ENCODE measurements around the gene MME.
"Not testable (repeated sequence)": the region's sequence is repeated elsewhere in the genome, so short reads cannot be mapped to it uniquely, and the experiment has no call there.

MME gene

DNA sequence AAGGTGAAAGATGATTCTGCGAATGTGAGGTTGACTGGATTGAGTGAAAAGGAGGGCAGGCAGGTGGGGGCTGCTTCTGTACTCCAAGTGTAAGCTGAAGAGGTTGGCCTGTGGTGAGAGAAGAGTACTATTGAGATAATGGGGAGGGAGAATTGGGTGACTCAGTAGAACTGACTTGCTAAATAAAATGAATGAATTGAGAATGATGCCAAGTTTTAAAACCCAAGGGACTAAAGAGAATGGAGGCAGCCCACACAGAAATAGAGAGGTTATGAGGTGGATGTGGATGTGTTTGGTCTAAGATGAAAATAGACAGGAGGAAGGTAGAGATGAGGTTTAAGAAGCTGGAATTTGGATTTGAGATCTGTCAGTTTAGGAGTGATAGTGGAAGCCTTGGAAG is 5.9 kb downstream of the MME start:
- DNase-seq = peak; percentile 62

DNA sequence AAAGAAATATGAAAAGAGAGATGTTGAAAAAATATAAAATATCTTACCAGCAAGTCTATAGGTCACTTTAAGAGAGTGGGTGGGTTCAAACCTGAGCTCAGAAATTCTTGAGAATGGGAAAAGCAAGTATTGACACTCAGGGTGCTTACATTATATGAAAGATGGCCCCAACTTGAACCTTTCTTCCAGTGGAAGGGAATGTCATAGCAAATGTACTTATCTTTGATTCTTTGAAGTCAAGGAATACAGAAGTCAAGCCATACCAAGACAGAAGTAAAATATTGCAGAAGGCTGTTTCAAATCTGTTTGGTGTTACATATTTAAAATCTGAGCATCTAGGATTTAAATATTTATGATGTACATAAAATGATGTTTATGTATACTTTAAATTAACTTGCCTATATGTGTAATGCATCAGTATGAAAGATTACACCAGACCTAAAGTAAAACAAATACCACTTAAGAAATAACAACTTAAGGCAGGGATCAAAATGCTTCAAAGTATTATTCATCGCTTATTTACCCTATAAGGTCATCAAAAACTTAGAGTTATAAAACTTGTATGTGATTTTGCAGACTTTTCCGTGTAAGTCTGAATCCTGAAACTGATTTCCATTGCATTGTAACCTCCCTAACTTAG is 8.7 kb downstream of the MME start:
- DNase-seq = no peak

DNA sequence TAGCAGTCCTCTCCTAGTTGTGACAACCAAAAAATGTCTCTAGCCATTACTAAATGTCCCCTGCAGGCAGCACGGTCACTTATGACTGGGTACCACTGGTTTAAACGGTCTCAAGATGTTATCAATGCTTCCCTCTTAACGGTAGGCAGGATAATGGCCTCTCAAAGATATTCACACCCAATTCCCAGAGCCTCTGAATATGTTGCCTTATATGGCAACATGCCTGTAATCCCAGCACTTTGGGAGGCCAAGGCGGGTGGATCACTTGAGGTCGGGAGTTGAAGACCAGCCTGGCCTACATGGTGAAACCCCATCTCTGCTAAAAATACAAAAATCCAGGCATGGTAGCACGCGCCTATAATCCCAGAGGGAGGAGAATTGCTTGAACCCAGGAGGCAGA is 9.4 kb downstream of the MME start:
- DNase-seq = no peak

DNA sequence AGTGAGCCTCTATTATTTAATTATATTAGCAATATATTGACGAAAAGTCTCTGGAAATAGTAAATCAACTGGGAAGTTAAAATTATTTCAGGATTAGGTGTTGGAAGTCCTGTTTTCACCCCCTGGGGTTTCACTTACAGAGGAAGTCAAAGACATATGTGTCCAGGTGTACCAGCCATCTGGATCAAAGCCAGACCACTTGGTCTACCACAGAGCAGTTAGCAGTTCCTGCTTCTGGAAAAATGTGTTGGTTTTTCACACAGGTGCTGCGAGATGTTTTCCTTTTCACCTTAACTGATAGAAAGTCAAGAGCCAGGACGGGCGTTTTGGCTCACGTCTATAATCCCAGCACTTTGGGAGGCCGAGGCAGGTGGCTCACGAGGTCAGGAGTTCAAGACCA is 13.1 kb downstream of the MME start:
- no peak for DNase-seq

DNA sequence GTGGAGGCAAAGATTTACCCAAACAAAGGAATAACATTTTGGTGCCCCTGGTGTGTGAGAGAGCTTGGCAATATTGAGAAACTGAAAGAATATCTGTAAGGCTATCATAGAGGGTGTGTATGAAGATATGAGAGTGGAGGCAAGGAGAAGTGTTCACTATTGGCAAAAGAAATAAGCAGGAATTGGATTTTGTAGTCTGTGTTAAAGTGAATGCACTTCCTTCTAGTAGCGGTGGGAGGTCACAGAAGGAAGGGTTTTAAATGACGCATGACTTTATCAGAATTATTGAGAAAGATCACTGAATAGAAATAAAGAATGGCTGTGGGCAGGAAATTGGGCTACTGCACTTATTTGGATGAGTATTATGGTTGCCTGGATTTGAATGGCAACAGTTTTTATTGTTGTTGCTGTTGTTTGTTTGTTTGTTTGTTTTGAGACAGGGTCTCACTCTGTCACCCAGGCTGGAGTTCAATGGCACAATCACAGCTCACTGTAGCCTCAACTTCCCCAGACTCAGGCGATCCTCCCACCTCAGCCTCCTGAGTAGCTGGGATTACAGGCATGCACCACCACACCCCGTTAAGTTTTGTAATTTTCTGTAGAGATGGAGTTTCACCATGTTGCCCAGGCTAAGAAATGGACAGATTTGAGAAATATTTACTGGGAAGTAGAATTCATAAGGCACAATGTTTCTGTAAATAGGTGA is 16.3 kb downstream of the MME start:
- DNase-seq = no peak

DNA sequence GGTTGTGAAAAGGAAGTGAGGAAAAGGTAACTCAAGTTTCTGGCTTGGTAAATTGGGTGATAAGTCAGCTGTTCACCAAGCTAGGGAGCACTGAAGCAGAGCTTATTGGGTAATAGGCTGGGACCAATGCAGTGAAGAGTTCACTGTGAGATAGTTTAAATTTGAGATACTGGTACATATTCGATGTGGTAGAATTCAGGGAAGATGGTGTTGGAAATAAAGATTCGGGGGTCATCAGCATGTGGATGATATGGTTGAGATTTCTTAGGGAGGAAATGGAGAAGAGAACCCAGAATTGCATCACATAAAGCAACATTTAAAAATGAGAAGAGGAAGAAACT is 16.9 kb downstream of the MME start:
- DNase-seq = no peak

DNA sequence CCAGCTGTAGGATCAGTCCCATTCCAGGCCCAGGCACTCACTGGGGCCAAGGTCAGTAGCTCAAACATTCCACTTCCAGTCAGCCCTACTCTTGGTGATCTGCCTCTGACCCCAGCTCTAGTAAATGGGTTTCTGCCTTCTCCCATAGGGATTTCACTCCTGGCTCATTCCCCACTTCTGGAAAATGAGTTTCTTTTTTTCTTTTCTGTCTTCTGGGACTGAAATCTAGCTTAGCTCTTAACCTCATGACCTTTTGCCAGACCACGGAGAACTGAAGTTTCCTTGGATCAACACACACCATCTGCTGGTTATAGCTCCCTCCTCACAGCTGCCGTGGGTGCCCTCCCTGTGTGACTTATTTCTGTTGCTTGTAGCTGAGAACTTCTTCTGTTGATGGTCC is 21.3 kb downstream of the MME start:
- peak; percentile 92 for DNase-seq

DNA sequence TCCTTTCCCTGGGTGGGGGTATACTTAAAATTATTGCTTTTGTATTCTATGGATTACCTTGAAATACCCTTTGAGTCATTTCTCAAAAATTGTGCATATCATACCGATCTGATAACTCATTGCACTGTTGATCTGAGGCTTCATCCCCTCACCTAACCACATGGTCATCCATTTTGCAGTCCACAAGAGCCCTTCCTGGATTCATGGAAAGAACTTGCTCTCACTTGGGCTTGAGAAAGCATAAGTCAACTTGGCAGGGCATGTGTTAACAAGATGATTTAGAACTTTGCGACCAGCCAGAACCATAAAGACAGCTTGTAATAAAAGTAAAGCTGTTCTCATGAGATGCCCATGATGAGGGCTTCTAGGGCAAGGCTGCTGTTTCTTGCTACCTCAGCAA is 22.2 kb downstream of the MME start:
- peak; percentile 96 for DNase-seq

DNA sequence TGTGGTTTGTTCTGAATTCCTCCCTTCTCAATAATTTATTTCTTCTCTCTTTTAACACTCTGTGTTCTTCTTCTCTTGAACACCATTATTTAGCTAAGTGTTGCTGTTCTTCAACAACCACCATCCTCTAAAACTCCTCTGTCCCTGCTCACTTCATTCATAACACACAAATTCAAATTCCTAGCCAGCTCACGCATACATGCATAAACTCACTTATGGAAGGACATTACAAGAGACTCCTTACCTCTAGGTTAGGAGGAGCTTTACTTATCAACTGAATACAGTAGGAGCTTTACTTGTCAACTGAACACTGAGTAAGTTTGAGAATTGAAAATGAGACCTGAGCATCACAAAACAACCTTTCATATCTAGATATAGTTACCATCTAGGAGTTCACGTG is 23.6 kb downstream of the MME start:
- no peak for DNase-seq

DNA sequence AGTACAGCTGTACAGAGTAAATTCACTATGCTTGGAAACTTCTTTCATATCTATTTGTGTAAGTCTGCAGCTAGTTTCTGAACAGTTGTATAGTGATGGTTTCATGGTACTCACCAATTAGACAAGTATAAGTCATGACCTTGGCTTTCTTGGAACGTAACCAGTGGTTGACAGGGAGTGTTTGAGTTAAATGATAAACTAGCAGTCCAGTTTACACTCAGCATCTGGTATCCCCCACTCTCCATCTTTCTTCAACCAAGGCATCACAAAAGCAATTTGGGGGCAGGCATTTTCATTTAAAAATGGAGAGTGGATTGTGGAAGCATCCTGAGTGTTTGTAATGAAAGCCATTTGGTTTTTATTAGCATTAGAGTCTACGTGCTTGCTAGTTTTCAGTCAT is 26.0 kb downstream of the MME start:
- DNase-seq = peak; percentile 72

DNA sequence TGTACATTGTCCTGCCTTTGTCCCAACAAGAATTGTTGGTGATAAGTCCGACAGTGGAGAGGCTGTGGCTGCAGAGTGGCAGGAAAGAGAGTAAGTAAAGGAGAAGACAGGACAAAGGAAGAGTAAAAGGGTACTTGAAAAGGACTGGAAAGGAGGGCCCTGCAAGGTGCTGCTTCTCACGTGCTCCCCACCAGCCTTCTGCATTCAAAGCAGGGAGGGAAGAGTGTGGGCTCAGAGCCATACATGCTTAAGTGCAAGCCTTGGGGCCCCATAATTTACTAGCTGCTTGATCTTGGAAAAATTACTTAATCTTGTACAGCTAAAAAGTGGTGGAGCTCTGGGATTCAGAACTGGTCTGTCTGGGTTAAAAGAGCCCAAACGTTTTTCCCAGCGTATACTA is 29.9 kb downstream of the MME start:
- no peak for DNase-seq

DNA sequence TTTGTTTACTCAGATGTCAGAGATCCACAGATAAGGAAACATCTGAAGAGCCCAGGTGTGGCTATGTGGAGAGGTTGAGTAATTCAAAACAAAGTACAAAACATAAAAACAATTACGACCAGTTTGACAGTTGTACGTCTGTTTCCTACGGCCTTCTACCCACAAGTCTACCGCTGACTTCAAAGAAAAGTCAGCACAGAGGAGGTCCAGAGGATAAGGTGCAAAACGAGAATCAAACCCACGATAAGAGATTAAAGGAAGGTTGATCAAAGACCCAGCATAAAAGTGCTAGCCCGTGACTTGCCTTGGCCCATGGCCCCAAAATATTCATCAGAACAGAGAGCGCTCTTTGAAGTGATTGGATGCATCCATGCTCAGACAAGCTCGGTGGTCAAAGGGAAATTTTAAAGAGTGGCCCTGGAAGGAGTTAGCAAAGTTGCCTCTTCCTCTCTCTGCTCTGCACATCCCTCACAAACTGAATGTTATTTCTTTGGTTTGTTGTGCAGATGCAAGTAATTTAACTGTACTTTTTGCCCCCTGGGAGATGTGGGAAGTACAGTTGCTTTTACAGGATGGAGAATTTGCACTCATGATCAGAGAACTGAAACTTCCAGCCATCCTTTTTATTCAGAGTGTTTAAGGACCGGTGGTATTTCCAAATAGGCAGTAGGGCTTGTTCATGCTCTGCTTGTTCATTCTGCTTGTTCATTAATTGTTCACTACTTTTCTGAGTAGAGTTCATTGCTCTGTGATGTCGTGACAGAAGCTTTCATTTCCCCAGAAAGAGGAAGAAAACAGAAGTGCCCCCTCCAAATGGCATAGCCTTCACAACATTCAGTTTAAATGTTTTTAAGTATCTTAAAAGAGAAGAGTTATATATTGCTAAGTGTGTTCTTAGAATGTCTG is 31.1 kb downstream of the MME start:
- no peak for DNase-seq

DNA sequence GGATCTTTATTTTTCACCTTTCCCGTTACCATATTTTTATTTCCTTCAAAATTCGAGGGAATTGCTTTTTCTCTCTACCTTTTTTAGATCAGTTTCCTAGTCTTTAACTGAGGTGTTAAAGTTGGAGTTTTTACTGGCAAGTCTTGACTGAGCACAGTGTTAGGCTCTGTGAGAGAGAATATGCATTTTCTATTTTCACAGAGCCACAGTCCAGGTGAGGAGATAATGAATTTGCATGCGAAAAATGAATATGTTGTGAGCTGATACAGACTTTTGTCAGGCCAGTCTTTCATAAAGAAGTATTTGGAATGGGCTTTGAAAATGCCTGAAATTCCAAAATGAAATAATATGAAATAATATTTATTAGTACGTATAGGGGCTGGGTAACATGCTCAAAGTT is 31.9 kb downstream of the MME start:
- DNase-seq = no peak

DNA sequence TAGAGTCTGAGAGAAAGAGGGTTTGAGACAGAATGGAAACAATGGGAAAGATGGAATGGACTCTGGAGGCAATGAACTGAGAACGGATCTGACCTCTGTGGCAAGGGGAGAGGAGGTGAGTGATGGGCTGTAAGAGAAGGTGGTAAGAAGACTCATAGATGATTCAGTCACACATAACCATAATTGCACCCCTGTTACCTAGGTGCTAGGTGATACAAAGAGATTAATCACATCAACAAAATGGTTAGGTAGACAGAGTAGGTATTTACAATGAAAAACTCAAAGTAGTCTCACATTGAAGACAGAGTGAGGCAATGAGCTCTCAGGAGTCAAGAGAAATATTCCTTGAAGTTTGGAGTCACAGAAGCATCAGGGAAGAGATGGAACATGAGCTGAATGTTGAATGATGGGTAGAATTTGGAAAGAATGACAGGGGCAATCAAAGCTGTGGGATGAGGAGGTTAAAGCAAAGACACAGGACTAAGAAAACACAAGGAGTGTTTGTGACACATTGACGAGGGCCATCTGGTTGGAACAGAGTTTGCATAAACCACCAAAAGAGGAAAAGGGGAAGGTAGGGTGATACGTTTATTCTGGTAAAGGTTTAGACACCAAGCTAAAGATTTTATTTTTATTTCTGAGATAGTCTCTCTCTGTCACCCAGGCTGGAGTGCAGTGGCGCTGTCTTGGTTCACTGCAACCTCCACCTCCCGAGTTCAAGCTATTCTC is 32.7 kb downstream of the MME start:
- no peak for DNase-seq

DNA sequence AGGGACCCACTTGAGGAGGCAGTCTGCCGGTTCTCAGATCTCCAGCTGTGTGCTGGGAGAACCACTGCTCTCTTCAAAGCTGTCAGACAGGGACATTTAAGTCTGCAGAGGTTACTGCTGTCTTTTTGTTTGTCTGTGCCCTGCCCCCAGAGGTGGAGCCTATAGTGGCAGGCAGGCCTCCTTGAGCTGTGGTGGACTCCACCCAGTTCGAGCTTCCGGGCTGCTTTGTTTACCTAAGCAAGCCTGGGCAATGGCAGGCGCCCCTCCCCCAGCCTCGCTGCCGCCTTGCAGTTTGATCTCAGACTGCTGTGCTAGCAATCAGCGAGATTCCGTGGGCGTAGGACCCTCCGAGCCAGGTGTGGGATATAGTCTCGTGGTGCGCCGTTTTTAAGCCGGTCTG is 44.6 kb downstream of the MME start:
- not testable (repeated sequence) for DNase-seq

DNA sequence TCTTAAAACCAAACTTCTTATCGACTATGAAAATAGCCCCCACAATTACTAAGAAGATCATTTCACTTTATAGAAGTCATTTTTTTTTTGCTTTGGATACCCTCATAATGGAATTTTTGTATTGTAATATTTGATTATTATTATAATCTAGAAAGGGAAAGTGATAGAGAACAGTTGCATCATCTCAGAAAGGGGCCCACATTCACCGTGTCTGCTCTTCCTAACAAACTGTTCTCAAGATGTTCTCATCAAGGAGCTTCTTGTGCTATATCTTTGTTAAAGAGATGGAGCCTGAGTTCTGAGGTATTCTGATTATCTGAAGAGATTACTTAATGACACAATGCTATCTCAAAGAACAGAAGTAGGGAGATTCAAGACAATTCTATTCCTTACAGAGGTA is 49.3 kb downstream of the MME start:
- DNase-seq = no peak

DNA sequence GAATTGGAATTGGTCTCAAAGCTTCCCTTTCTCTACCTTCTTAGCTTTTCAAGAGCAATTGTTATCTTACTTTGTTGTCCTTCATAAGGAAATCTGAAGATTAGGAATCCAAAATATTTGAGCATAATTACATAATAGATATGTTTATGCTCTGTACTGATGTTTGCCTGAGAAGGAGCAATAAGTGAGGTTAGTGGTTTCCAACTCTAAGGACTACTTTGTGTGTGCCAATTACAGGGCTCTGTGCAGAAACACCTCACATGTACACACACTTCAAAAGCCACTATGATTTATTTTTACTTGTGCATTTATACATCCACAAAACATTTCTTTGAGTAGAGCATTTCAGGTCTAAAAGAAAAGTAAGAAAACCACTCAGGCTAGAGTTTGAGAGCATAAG is 49.9 kb downstream of the MME start:
- DNase-seq = peak; percentile 15

DNA sequence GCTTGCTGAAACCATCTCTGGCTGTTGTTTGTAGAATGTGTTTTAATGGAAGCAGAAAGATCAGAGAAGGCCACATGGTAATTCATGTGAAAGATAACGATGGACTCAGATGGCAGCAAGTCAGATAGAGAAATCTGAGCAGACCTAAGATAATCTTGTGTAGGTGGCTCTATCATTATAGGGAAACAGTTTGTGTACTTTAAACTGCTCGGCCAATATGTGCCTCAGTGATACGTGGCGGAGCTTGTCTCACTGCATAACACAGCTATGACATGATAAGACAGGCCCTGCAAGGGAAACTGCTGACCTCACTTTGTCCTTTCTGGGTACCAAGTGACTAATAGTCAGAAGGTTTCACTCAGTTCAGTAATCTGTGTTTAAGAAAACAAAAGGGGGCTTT is 51.0 kb downstream of the MME start:
- DNase-seq = peak; percentile 23

DNA sequence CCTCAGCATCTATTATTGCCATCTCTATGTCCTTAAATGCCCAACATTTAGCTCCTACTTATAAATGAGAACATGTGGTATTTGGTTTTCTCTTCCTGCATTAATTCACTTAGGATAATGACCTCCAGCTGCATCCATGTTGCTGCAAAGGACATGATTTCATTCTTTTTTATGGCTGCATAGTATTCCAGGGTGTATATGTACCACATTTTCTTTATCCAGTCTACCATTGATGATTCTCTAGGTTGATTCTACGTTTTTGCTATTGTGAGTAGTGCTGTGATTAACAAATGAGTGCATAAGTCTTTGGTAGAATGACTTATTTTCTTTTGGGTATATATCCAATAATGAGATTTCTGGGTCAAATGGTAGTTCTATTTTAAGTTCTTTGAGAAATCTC is 54.2 kb downstream of the MME start:
- DNase-seq = not testable (repeated sequence)

DNA sequence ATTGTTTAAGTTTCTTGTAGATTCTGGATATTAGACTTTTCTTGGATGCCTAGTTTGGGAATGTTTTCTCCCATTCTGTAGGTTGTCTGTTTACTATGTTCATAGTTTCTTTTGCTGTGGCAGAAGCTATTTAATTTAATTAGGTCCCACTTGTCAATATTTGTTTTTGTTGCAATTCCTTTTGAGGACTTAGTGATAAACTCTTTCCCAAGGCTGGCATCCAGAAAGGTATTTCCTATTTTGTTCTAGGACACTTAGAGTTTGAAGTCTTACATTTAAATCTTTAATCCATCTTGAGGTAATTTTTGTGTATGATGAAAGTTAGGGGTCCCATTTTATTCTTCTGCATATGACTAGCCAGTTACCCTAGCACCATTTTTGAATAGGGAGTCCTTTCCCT is 54.9 kb downstream of the MME start:
- no peak for DNase-seq

DNA sequence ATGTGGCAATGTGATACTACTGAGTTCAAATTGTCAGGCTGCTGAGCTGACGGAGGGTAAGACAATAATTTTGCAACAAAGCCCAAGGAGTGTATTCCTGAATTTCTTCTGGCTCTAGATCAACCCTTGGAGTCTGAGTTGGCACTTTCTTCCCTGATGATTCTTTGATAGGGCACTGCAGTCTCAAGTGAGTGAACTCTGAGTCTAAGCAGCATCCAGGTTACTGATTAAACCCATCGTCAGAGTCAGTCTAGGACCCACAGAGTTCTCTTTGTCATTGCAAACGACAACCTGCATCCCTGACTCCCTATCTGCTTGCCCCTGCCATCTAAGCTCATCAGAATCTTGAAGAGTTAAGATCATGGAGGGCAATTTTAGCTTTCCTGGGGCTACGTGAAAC is 58.6 kb downstream of the MME start:
- DNase-seq = no peak

DNA sequence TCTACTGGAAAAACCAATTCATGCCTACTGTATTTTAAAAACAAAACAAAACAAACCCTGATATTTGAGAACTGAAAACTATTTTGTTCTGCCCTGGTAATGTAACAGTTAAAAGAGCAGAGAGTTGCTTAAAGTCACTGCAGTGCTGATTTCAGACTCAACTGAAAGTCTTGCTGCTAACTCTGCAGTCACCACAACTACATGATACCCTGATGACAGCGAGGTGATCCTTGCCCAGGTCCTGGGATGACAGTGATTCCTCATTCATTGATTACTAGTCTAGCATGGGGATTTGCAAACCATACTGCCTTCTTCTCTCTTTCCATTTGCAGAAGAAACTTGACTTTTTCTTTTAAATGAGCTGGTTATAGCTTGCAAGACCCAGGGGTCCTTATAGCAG is 67.5 kb downstream of the MME start:
- no peak for DNase-seq

DNA sequence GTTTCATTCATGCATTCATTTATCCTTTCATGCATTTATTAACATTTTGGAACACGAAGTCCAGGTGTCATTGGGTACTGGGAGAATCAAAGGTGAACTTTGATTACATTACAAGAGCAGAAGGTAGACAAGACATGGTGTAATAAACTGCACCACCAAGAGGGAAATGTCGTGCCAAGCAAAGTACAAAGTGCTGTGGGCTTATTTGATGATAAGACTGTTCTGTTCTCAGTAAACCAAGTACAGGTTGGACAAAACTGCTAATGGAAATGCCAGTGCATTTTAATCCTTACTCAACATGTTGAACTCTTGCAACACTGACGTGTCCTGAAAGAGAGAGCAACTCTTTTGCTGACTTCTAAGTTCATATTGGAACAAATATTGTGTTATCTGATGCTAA is 69.4 kb downstream of the MME start:
- no peak for DNase-seq

Measured in fibroblast of upper back skin (primary cell).